A673 (cell line): ENCODE measurements around the gene SLC1A1. TPM values are rescaled to one million over a fixed set of nuclear protein-coding genes. Genes with fewer than 3 reads are reported as not detected.

Source experiments
- BruUV-seq: library from RNA; stranded (reverse); fragments of 400-500 nt; replicated peaks from 2 replicates; lab custom pipeline; 2021; lab: Mats Ljungman, UMichigan
- CTCF ChIA-PET: fragments of 300-600 bp; sonication (Branson Sonifier 250); formaldehyde crosslinking; loops from one replicate; lab custom pipeline; 2022; ENCODE audit warnings: antibody characterized with exemption; lab: Charles Lee
- POLR2A ChIA-PET: fragments of 300-600 bp; sonication (Branson Sonifier 250); formaldehyde crosslinking; loops from one replicate; lab custom pipeline; 2022; ENCODE audit warnings: antibody characterized with exemption; ENCODE audit not compliant: low non-redundant PET; lab: Charles Lee
- DNase-seq: peaks from one replicate; pipeline ENCODE4 v3.0.0-alpha.2; 2015; ENCODE audit warnings: low spot score
- H3K27ac ChIP-seq: fragments of 200-600 bp; sonication (generic); 2 replicates; pipeline ENCODE4 v1.5.1; 2016; ENCODE audit warnings: mixed run types, low read depth, mild to moderate bottlenecking, mixed read lengths, antibody characterized with exemption, low read length; ENCODE audit not compliant: poor library complexity, severe bottlenecking
- H3K27me3 ChIP-seq: fragments of 200-600 bp; sonication (generic); replicated peaks from 2 replicates; pipeline ENCODE4 v1.6.1; 2017; ENCODE audit warnings: mixed run types, low read depth, mild to moderate bottlenecking, mixed read lengths, antibody characterized with exemption, low read length; ENCODE audit not compliant: insufficient read depth, poor library complexity
- H3K36me3 ChIP-seq: fragments of 200-600 bp; sonication (generic); 2 replicates; pipeline ENCODE4 v1.6.1; 2016; ENCODE audit warnings: mixed run types, mild to moderate bottlenecking, mixed read lengths, antibody characterized with exemption, low read length; ENCODE audit not compliant: insufficient read depth, poor library complexity, severe bottlenecking
- H3K4me1 ChIP-seq: fragments of 200-600 bp; sonication (generic); 2 replicates; pipeline ENCODE4 v1.6.1; 2017; ENCODE audit warnings: mixed run types, mild to moderate bottlenecking, mixed read lengths, antibody characterized with exemption, low read length; ENCODE audit not compliant: insufficient read depth, poor library complexity, severe bottlenecking
- H3K4me3 ChIP-seq: fragments of 200-600 bp; sonication (generic); 2 replicates; pipeline ENCODE4 v1.5.1; 2016; ENCODE audit warnings: low read depth, mixed run types, mild to moderate bottlenecking, mixed read lengths, low read length; ENCODE audit not compliant: poor library complexity, severe bottlenecking
- H3K9me3 ChIP-seq: fragments of 200-600 bp; sonication (generic); 2 replicates; pipeline ENCODE4 v1.6.1; 2016; ENCODE audit warnings: mixed run types, low read depth, mild to moderate bottlenecking, mixed read lengths, antibody characterized with exemption, low read length; ENCODE audit not compliant: poor library complexity, severe bottlenecking
- CTCF ChIP-seq: fragments of 300-800, 200-600 bp; sonication (generic); conservative IDR thresholded peaks from 2 replicates; pipeline ENCODE4 v1.5.1; 2017; ENCODE audit warnings: low read depth, mild to moderate bottlenecking, antibody characterized with exemption, low read length, moderate library complexity, mixed read lengths
- EZH2 ChIP-seq: fragments of 200-600 bp; sonication (generic); IDR thresholded peaks from 2 replicates; pipeline ENCODE4 v1.6.1; 2017; ENCODE audit warnings: borderline replicate concordance, low read depth, mild to moderate bottlenecking, mixed read lengths, antibody characterized with exemption, low read length; ENCODE audit not compliant: poor library complexity, severe bottlenecking
- intact Hi-C: fragments of 100-400 bp; cut with micrococcal nuclease; formaldehyde crosslinking; loops from one replicate; pipeline ENCODE4 v1.10.0; 2022; ENCODE audit not compliant: unreplicated experiment
- total RNA-seq: library from RNA; stranded (reverse); gene quantifications from 2 replicates; pipeline ENCODE4 v1.2.3, GENCODE V29; 2021

SLC1A1 gene
- total RNA-seq, 1 experiment from 2014 or later = 8.7 TPM

DNA sequence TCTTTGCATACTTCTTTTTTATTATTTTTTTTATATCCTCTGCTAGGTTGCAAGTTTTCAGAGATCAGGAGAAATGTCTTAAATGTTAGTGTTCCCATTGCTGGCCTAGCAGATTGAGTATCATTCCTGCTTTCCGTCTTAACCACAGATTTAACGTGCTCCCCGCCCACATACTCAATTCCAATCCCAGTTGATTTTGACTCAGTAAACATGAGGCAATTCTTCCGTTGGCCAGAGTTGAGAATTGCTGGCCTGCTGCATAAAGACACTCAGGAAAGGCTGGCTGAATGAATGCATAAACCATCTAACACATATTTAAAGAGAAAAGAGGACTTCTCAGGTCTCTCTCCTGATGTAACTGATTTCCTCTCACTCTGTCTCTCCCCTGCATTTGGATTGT lies 125.0 kb downstream of the SLC1A1 start:
- no TSS peak for BruUV-seq
- ChIA-PET CTCF (no interaction called here), POLR2A (no interaction called here)
- Histone ChIP-seq H3K27me3 (no peaks in the 10 kb centered on the region), H3K4me3 (no peak overlapping the region), H3K36me3 (peaks cover 21% of the 10 kb centered on the region), H3K9me3 (no peaks in the 10 kb centered on the region), H3K4me1 (peaks cover 12% of the 10 kb centered on the region), H3K27ac (peak overlapping the region; percentile 68)
- intact Hi-C loops = no loop called here
- TF ChIP-seq CTCF = no peak
- peak; percentile 59 for DNase-seq

GRCh38 chr9:4615778-4616177 lies 125.5 kb downstream of the SLC1A1 start:
- no peaks in the 10 kb centered on the region for H3K27me3 ChIP-seq
- no peak for DNase-seq
- BruUV-seq = no TSS peak
- H3K9me3 ChIP-seq = no peaks in the 10 kb centered on the region
- POLR2A ChIA-PET = no interaction called here
- peaks cover 12% of the 10 kb centered on the region for H3K4me1 ChIP-seq
- no peak for TF ChIP-seq EZH2
- TF ChIP-seq CTCF = no peak
- CTCF ChIA-PET = no interaction called here
- H3K36me3 ChIP-seq = peaks cover 26% of the 10 kb centered on the region
- intact Hi-C loops = no loop called here
- no peak overlapping the region for H3K4me3 ChIP-seq
- peak overlapping the region; percentile 68 for H3K27ac ChIP-seq

DNA sequence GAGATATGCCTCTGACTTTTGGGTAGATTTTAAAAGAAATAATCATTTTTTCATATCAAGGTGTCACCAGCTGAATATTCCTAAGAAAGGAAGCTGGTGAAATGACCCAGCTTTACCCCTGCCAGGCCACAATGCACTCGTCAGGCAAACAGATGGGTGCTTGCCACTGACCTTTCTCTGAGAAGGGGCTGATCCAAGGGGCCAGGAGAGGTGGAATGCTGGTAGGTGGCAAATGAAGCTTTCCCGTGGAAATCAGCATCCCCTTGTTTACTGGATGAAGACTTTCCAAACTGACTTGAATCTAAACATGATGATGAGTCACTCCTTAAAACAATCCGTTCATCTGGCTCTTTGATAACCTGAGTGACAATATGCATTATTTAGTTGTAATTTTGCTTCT lies 127.5 kb downstream of the SLC1A1 start:
- ChIA-PET POLR2A (no interaction called here), CTCF (no interaction called here)
- Histone ChIP-seq H3K27me3 (no peaks in the 10 kb centered on the region), H3K4me1 (peaks cover 12% of the 10 kb centered on the region), H3K36me3 (peaks cover 37% of the 10 kb centered on the region), H3K9me3 (no peaks in the 10 kb centered on the region), H3K4me3 (no peak overlapping the region), H3K27ac (peak overlapping the region; percentile 6)
- no TSS peak for BruUV-seq
- DNase-seq = no peak
- intact Hi-C loops = no loop called here
- TF ChIP-seq EZH2 (no peak), CTCF (no peak)
